ENCODE data around the gene ATOH8.

- TF ChIP-seq GABPA (IDR thresholded peaks at IDR 0.05; ENCODE audit: low read depth) = no peak
- TF ChIP-seq, protein P1, sequence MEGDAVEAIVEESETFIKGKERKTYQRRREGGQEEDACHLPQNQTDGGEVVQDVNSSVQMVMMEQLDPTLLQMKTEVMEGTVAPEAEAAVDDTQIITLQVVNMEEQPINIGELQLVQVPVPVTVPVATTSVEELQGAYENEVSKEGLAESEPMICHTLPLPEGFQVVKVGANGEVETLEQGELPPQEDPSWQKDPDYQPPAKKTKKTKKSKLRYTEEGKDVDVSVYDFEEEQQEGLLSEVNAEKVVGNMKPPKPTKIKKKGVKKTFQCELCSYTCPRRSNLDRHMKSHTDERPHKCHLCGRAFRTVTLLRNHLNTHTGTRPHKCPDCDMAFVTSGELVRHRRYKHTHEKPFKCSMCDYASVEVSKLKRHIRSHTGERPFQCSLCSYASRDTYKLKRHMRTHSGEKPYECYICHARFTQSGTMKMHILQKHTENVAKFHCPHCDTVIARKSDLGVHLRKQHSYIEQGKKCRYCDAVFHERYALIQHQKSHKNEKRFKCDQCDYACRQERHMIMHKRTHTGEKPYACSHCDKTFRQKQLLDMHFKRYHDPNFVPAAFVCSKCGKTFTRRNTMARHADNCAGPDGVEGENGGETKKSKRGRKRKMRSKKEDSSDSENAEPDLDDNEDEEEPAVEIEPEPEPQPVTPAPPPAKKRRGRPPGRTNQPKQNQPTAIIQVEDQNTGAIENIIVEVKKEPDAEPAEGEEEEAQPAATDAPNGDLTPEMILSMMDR (IDR thresholded peaks at IDR 0.05; ENCODE audit: insufficient read depth, low read length) = no peak
- TF ChIP-seq, protein P2, sequence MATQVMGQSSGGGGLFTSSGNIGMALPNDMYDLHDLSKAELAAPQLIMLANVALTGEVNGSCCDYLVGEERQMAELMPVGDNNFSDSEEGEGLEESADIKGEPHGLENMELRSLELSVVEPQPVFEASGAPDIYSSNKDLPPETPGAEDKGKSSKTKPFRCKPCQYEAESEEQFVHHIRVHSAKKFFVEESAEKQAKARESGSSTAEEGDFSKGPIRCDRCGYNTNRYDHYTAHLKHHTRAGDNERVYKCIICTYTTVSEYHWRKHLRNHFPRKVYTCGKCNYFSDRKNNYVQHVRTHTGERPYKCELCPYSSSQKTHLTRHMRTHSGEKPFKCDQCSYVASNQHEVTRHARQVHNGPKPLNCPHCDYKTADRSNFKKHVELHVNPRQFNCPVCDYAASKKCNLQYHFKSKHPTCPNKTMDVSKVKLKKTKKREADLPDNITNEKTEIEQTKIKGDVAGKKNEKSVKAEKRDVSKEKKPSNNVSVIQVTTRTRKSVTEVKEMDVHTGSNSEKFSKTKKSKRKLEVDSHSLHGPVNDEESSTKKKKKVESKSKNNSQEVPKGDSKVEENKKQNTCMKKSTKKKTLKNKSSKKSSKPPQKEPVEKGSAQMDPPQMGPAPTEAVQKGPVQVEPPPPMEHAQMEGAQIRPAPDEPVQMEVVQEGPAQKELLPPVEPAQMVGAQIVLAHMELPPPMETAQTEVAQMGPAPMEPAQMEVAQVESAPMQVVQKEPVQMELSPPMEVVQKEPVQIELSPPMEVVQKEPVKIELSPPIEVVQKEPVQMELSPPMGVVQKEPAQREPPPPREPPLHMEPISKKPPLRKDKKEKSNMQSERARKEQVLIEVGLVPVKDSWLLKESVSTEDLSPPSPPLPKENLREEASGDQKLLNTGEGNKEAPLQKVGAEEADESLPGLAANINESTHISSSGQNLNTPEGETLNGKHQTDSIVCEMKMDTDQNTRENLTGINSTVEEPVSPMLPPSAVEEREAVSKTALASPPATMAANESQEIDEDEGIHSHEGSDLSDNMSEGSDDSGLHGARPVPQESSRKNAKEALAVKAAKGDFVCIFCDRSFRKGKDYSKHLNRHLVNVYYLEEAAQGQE (IDR thresholded peaks at IDR 0.05; ENCODE audit: insufficient replicate concordance, low read depth) = no peak
- no peak for TF ChIP-seq POLR2AphosphoS5 (IDR thresholded peaks at IDR 0.05; ENCODE audit: low read depth)
These were observed 35.8 kb upstream of the ATOH8 start for GRCh38 chr2:85718009-85718391.
